HepG2 (cell line): ENCODE results near the gene WDR82.

Experiments used
- DRAP1 ChIP-seq: IDR thresholded peaks from 2 replicates; pipeline ENCODE4 v1.6.1; 2016; ENCODE audit warnings: missing genetic modification reagents, missing compliant biosample characterization
- RFXANK ChIP-seq: IDR thresholded peaks from 2 replicates; pipeline ENCODE4 v1.6.1; 2016
- SNAI1 ChIP-seq: sonication (generic); formaldehyde crosslinking; IDR thresholded peaks from 2 replicates; pipeline ENCODE4 v1.5.0; 2020; ENCODE audit warnings: mild to moderate bottlenecking, missing genetic modification reagents, borderline replicate concordance
- TF ChIP-seq, protein P1 (sequence below), 2 experiments: IDR thresholded peaks; 2 replicates each; pipeline ENCODE4 v1.6.1; 2011 to 2012; ENCODE audit warnings: low read length in 2 of 2, borderline replicate concordance in 1 of 2, low read depth in 1 of 2, mild to moderate bottlenecking in 1 of 2, moderate library complexity in 1 of 2
- TF ChIP-seq, protein P2 (sequence below): sonication (generic); formaldehyde crosslinking; IDR thresholded peaks from 2 replicates; pipeline ENCODE4 v1.8.0; 2022; ENCODE audit warnings: low read depth, missing genetic modification reagents

- TF ChIP-seq, protein P1, sequence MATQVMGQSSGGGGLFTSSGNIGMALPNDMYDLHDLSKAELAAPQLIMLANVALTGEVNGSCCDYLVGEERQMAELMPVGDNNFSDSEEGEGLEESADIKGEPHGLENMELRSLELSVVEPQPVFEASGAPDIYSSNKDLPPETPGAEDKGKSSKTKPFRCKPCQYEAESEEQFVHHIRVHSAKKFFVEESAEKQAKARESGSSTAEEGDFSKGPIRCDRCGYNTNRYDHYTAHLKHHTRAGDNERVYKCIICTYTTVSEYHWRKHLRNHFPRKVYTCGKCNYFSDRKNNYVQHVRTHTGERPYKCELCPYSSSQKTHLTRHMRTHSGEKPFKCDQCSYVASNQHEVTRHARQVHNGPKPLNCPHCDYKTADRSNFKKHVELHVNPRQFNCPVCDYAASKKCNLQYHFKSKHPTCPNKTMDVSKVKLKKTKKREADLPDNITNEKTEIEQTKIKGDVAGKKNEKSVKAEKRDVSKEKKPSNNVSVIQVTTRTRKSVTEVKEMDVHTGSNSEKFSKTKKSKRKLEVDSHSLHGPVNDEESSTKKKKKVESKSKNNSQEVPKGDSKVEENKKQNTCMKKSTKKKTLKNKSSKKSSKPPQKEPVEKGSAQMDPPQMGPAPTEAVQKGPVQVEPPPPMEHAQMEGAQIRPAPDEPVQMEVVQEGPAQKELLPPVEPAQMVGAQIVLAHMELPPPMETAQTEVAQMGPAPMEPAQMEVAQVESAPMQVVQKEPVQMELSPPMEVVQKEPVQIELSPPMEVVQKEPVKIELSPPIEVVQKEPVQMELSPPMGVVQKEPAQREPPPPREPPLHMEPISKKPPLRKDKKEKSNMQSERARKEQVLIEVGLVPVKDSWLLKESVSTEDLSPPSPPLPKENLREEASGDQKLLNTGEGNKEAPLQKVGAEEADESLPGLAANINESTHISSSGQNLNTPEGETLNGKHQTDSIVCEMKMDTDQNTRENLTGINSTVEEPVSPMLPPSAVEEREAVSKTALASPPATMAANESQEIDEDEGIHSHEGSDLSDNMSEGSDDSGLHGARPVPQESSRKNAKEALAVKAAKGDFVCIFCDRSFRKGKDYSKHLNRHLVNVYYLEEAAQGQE (IDR thresholded peaks at IDR 0.05; ENCODE audit: borderline replicate concordance in 1 of 2, low read depth in 1 of 2, low read length in 2 of 2): no peak
- TF ChIP-seq RFXANK (CRISPR knock-in tag) (no peak), SNAI1 (CRISPR knock-in tag) (no peak), DRAP1 (no peak)
- TF ChIP-seq, protein P2, sequence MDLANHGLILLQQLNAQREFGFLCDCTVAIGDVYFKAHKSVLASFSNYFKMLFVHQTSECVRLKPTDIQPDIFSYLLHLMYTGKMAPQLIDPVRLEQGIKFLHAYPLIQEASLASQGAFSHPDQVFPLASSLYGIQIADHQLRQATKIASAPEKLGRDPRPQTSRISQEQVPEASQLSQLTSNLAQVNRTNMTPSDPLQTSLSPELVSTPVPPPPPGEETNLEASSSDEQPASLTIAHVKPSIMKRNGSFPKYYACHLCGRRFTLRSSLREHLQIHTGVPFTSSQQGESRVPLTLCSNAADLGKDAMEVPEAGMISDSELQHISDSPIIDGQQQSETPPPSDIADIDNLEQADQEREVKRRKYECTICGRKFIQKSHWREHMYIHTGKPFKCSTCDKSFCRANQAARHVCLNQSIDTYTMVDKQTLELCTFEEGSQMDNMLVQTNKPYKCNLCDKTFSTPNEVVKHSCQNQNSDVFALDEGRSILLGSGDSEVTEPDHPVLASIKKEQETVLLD: no peak
Observed at GRCh38 chr3:52208556-52208955, 69.9 kb downstream of the WDR82 start.
